Upper lobe of right lung (tissue), 1 donor: Measurements from ENCODE around the gene SCUBE1. TPM values are rescaled to one million over a fixed set of nuclear protein-coding genes. Genes with fewer than 3 reads are reported as not detected.

ENCODE experiments used
- ATAC-seq: fragments of 200-7000 bp; cut with Tn5 transposase; one replicate; pipeline ENCODE4 v1.9.1; 2020; ENCODE audit warnings: mild to moderate bottlenecking, moderate library complexity
- DNase-seq: peaks from one replicate; pipeline ENCODE4 v3.0.0-alpha.2; 2020
- H3K27ac ChIP-seq: fragments of 200-600 bp; one replicate; pipeline ENCODE4 v1.8.0; 2022
- H3K27me3 ChIP-seq: fragments of 200-600 bp; one replicate; pipeline ENCODE4 v1.8.0; 2022; ENCODE audit warnings: mild to moderate bottlenecking
- H3K36me3 ChIP-seq: fragments of 200-600 bp; one replicate; pipeline ENCODE4 v1.8.0; 2022
- H3K4me1 ChIP-seq: fragments of 200-600 bp; one replicate; pipeline ENCODE4 v1.8.0; 2022
- H3K4me3 ChIP-seq: fragments of 200-600 bp; one replicate; pipeline ENCODE4 v1.8.0; 2022; ENCODE audit warnings: mild to moderate bottlenecking
- H3K9me3 ChIP-seq: fragments of 200-600 bp; one replicate; pipeline ENCODE4 v1.8.0; 2022
- intact Hi-C: fragments of 100-400 bp; cut with DNase I; formaldehyde crosslinking; loops from one replicate; pipeline ENCODE4 v1.11.0; 2022
- total RNA-seq: library from RNA; stranded (reverse); fragmentation: NEBNext Ultra II Directional; extraction: Animal tissue kit (Norgen Biotek cat#: 25700); gene quantifications from one replicate; pipeline ENCODE4 v1.2.1, GENCODE V29; 2021
- TF ChIP-seq, protein P1 (sequence below): fragments of 200-600 bp; IDR thresholded peaks from one replicate; pipeline ENCODE4 v1.8.0; 2022; ENCODE audit warnings: antibody characterized with exemption
- donor health status: DM: no; HTN: yes; CAD: no; lungs with severe emphysema.

The SCUBE1 gene
- total RNA-seq, 1 donor from 2014 or later: 36.0 TPM

GRCh38 chr22:43370036-43370435, 26.9 kb upstream of the SCUBE1 start:
- no peaks in the 10 kb centered on the region for H3K4me1 ChIP-seq
- H3K9me3 ChIP-seq: no peaks in the 10 kb centered on the region
- peaks cover 26% of the 10 kb centered on the region for H3K27me3 ChIP-seq
- intact Hi-C loops: no loop called here
- no peak overlapping the region for H3K27ac ChIP-seq
- DNase-seq: no peak
- no peaks in the 10 kb centered on the region for H3K36me3 ChIP-seq
- no peak for ATAC-seq
- TF ChIP-seq, protein P1, sequence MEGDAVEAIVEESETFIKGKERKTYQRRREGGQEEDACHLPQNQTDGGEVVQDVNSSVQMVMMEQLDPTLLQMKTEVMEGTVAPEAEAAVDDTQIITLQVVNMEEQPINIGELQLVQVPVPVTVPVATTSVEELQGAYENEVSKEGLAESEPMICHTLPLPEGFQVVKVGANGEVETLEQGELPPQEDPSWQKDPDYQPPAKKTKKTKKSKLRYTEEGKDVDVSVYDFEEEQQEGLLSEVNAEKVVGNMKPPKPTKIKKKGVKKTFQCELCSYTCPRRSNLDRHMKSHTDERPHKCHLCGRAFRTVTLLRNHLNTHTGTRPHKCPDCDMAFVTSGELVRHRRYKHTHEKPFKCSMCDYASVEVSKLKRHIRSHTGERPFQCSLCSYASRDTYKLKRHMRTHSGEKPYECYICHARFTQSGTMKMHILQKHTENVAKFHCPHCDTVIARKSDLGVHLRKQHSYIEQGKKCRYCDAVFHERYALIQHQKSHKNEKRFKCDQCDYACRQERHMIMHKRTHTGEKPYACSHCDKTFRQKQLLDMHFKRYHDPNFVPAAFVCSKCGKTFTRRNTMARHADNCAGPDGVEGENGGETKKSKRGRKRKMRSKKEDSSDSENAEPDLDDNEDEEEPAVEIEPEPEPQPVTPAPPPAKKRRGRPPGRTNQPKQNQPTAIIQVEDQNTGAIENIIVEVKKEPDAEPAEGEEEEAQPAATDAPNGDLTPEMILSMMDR: no peak
- H3K4me3 ChIP-seq: no peak overlapping the region

- intact Hi-C loops: no loop called here
- TF ChIP-seq, protein P1: no peak
Observed at GRCh38 chr22:43365715-43366440, 22.7 kb upstream of the SCUBE1 start.

DNA sequence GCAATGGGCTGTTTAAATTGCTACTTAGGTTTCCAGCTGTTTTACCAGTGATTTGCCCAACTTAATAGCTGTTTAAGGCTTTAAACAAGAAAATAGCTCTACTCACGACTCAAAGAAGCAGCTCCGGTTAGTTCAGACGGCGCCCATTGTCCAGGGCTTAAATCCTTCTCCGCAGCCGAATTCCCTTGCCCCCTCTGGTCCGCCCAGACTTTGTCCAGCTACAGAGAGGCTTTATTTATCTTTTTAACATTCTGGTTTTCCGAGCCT, 20.9 kb upstream of the SCUBE1 start:
- TF ChIP-seq, protein P1: no peak
- Histone ChIP-seq H3K4me3 (no peak overlapping the region), H3K4me1 (no peaks in the 10 kb centered on the region), H3K9me3 (no peaks in the 10 kb centered on the region), H3K36me3 (no peaks in the 10 kb centered on the region), H3K27ac (no peak overlapping the region), H3K27me3 (no peaks in the 10 kb centered on the region)
- intact Hi-C loops: no loop called here
- ATAC-seq: no peak
- DNase-seq: no peak

More at GRCh38 chr22:43365715-43366440, 22.7 kb upstream of the SCUBE1 start:
- peaks cover 13% of the 10 kb centered on the region for H3K27me3 ChIP-seq
- DNase-seq (no peak), ATAC-seq (no peak)
- no peak overlapping the region for H3K27ac ChIP-seq
- no peaks in the 10 kb centered on the region for H3K9me3 ChIP-seq
- no peak overlapping the region for H3K4me3 ChIP-seq
- no peaks in the 10 kb centered on the region for H3K4me1 ChIP-seq
- H3K36me3 ChIP-seq: no peaks in the 10 kb centered on the region

DNA sequence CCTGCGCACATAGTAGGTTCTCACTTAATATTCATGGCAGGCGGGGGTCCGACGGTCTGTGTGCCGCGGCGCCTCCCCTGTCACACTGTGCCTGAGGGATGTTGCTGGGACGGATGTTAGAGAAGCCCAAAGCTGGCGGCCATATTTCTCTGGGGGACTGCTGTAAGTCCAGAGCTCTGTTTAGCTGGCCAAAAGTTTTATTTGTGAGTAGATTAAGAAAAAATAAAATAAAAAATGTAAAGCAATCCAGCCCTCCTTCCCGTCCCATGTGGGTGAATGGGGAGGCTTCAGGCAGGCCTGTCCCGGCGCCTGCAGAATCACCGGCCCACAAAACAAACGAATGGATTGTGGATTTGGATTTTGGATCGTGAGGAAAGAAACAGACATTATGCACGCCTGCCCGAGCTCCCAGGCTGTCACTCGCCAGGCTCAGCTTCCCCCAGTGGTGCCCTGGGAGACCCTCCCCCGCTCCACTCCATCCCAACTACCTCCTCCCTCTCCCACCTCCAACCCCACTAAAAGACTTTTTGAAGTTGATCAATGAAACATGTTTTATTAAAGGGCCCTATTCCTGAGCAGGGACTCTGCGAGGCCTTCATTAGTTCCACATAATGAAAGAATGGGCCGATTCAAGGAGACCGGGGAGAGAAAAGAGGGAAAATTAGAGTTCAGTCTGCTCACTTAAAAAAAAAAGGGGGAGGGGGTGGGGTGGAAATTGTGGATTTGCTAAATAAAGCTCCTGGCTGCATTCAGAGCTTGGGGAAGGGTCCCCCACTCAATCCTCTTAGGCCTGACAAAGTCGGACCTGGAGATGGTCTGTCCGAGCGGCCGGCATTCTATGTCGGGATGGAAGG, 20.4 kb upstream of the SCUBE1 start:
- TF ChIP-seq, protein P1: no peak
- no peak for ATAC-seq
- Histone ChIP-seq H3K4me1 (no peaks in the 10 kb centered on the region), H3K27me3 (no peaks in the 10 kb centered on the region), H3K36me3 (no peaks in the 10 kb centered on the region), H3K27ac (no peak overlapping the region), H3K9me3 (no peaks in the 10 kb centered on the region), H3K4me3 (no peak overlapping the region)
- intact Hi-C loops: no loop called here
- DNase-seq: no peak

GRCh38 chr22:43360576-43360975, 17.4 kb upstream of the SCUBE1 start:
- no peaks in the 10 kb centered on the region for H3K27me3 ChIP-seq
- intact Hi-C loops: no loop called here
- DNase-seq: no peak
- no peaks in the 10 kb centered on the region for H3K36me3 ChIP-seq
- no peaks in the 10 kb centered on the region for H3K4me1 ChIP-seq
- no peak overlapping the region for H3K4me3 ChIP-seq
- TF ChIP-seq, protein P1: no peak
- no peaks in the 10 kb centered on the region for H3K9me3 ChIP-seq
- ATAC-seq: no peak
- H3K27ac ChIP-seq: no peak overlapping the region
